Ishikawa (cell line): ENCODE results near the gene RABGAP1L.

Experiments
- CEBPB ChIP-seq: IDR thresholded peaks from 2 replicates; pipeline ENCODE4 v1.6.1; 2012
- CREB1 ChIP-seq: IDR thresholded peaks from 2 replicates; pipeline ENCODE4 v1.6.1; 2012; ENCODE audit warnings: low read depth
- EGR1 ChIP-seq: IDR thresholded peaks from 2 replicates; pipeline ENCODE4 v1.6.1; 2012
- EP300 ChIP-seq: IDR thresholded peaks from 2 replicates; pipeline ENCODE4 v1.6.1; 2012; ENCODE audit warnings: borderline replicate concordance
- FOXM1 ChIP-seq: IDR thresholded peaks from 2 replicates; pipeline ENCODE4 v1.6.1; 2012; ENCODE audit warnings: low read depth, borderline replicate concordance
- NFIC ChIP-seq: IDR thresholded peaks from 2 replicates; pipeline ENCODE4 v1.6.1; 2012
- RAD21 ChIP-seq: IDR thresholded peaks from 2 replicates; pipeline ENCODE4 v1.6.1; 2012; ENCODE audit warnings: low read depth
- TAF1 ChIP-seq: IDR thresholded peaks from 2 replicates; pipeline ENCODE4 v1.6.1; 2012; ENCODE audit warnings: low read depth, mild to moderate bottlenecking
- TCF12 ChIP-seq: IDR thresholded peaks from 2 replicates; pipeline ENCODE4 v1.6.1; 2012; ENCODE audit warnings: low read depth
- TEAD4 ChIP-seq: IDR thresholded peaks from 2 replicates; pipeline ENCODE4 v1.6.1; 2012
- YY1 ChIP-seq: IDR thresholded peaks from 2 replicates; pipeline ENCODE4 v1.6.1; 2012; ENCODE audit warnings: low read depth
- ZBTB7A ChIP-seq: IDR thresholded peaks from 2 replicates; pipeline ENCODE4 v1.6.1; 2012; ENCODE audit warnings: low read depth
- TF ChIP-seq, protein P1 (sequence below): IDR thresholded peaks from 2 replicates; pipeline ENCODE4 v1.6.1; 2012
- TF ChIP-seq, protein P2 (sequence below): IDR thresholded peaks from 2 replicates; pipeline ENCODE4 v1.6.1; 2012; ENCODE audit warnings: low read depth, mild to moderate bottlenecking
- TF ChIP-seq, protein P3 (sequence below): IDR thresholded peaks from 2 replicates; pipeline ENCODE4 v1.6.1; 2012

Gene RABGAP1L

DNA sequence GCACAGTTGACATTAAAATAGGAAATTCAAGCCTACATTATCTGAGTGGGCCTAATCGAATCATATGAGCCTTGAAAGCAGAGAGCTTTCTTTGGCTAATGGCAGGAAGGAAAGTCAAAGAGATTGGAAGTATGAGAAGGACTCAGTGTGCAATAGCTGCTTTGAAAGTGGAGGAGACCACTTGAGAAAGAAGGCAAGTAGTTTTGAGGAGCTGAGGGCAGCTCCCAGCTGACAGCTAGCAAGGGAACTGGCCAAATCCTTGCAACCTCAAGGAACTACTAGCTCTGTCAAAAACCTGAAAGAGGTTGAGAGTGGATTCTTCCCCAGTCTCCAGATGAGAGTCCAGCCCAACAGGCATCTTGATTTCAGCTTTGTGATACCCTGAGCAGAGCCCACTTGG lies 691.4 kb downstream of the RABGAP1L start:
- TF ChIP-seq, protein P1, sequence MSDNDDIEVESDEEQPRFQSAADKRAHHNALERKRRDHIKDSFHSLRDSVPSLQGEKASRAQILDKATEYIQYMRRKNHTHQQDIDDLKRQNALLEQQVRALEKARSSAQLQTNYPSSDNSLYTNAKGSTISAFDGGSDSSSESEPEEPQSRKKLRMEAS, result no peak
- no peak for TF ChIP-seq YY1
- TF ChIP-seq RAD21, result no peak
- TF ChIP-seq TCF12, result no peak
- TF ChIP-seq NFIC, result no peak
- TF ChIP-seq FOXM1, result no peak
- no peak for TF ChIP-seq CEBPB
- TF ChIP-seq CREB1, result no peak
- no peak for TF ChIP-seq EGR1
- no peak for TF ChIP-seq ZBTB7A
- TF ChIP-seq, protein P2, sequence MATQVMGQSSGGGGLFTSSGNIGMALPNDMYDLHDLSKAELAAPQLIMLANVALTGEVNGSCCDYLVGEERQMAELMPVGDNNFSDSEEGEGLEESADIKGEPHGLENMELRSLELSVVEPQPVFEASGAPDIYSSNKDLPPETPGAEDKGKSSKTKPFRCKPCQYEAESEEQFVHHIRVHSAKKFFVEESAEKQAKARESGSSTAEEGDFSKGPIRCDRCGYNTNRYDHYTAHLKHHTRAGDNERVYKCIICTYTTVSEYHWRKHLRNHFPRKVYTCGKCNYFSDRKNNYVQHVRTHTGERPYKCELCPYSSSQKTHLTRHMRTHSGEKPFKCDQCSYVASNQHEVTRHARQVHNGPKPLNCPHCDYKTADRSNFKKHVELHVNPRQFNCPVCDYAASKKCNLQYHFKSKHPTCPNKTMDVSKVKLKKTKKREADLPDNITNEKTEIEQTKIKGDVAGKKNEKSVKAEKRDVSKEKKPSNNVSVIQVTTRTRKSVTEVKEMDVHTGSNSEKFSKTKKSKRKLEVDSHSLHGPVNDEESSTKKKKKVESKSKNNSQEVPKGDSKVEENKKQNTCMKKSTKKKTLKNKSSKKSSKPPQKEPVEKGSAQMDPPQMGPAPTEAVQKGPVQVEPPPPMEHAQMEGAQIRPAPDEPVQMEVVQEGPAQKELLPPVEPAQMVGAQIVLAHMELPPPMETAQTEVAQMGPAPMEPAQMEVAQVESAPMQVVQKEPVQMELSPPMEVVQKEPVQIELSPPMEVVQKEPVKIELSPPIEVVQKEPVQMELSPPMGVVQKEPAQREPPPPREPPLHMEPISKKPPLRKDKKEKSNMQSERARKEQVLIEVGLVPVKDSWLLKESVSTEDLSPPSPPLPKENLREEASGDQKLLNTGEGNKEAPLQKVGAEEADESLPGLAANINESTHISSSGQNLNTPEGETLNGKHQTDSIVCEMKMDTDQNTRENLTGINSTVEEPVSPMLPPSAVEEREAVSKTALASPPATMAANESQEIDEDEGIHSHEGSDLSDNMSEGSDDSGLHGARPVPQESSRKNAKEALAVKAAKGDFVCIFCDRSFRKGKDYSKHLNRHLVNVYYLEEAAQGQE, result no peak
- TF ChIP-seq, protein P3, sequence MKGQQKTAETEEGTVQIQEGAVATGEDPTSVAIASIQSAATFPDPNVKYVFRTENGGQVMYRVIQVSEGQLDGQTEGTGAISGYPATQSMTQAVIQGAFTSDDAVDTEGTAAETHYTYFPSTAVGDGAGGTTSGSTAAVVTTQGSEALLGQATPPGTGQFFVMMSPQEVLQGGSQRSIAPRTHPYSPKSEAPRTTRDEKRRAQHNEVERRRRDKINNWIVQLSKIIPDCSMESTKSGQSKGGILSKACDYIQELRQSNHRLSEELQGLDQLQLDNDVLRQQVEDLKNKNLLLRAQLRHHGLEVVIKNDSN, result no peak
- no peak for TF ChIP-seq TAF1
- no peak for TF ChIP-seq EP300
- no peak for TF ChIP-seq TEAD4

DNA sequence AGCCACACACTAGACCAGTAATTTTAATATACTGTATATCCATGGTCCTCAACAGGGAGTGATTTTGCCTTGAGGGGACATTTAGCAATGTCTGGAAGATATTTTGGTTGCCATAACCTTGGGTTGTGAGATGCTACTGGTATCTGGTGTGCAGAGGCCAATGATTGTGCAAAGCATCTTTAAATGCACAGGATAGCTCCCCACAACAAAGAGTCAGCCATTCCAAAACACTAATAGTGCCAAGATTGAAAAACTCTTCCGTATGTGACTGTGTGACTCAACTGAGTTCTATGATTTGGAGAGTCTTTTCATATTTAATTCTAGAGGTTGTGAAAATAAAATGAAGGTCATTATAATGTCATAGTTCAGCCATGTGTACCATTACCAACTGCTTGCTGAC lies 699.0 kb downstream of the RABGAP1L start:
- TF ChIP-seq EP300 (no peak), TAF1 (no peak)

DNA sequence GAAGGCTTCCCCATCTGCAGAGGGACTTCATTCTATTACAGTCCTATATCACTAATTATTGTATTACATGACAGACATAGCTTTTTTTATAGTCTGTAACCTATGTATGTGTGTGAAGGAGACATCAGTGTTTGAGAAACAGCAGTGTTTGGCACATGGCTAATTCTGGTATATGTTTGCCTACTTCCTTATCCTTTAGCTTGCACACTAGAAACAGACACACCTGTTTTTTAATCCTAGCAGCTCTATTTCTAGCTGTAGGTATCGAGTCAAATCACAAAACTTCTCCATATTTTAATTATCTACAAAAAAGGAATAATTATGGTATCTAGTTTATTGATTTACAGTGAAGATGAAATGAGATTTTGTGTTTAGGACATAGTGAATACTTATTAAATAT lies 711.0 kb downstream of the RABGAP1L start:
- TF ChIP-seq ZBTB7A (no peak), EP300 (no peak), YY1 (no peak), CEBPB (no peak), FOXM1 (no peak), CREB1 (no peak), RAD21 (no peak), TEAD4 (no peak), TCF12 (no peak), NFIC (no peak), TAF1 (no peak), EGR1 (no peak)
- TF ChIP-seq, protein P2, result no peak
- TF ChIP-seq, protein P1, result no peak
- TF ChIP-seq, protein P3, result no peak

DNA sequence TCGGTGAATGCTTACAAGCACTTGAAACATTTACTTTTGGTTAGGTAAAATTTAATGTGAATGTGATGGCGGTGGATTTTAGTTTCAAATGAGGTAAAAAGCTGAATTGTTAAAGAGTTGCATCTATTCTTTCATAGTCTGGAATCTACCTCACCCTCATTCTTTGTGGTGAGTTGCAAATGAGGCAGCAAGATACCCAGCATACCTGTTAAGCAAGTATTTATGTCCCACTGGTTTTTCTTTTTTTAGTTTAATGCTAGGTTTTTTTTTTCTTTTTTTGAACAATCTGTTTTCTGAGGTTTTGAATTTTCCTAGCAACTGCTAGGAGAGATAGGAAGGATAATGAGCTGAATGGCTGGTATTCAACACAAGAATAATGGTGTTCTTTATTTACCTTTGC lies 712.6 kb downstream of the RABGAP1L start:
- no peak for TF ChIP-seq RAD21
- TF ChIP-seq YY1, result no peak
- peak; percentile 67 for TF ChIP-seq TEAD4
- TF ChIP-seq EGR1, result no peak
- TF ChIP-seq NFIC, result no peak
- no peak for TF ChIP-seq ZBTB7A
- TF ChIP-seq, protein P3, result no peak
- peak; percentile 28; the same call in 1 of the 2 replicates for TF ChIP-seq EP300
- no peak for TF ChIP-seq TCF12
- TF ChIP-seq, protein P1, result no peak
- TF ChIP-seq CEBPB, result 0 out of 2 replicates have a peak, but pooled peaks have one; percentile 13
- TF ChIP-seq FOXM1, result 0 out of 2 replicates have a peak, but pooled peaks have one; percentile 20
- no peak for TF ChIP-seq TAF1
- TF ChIP-seq CREB1, result no peak

DNA sequence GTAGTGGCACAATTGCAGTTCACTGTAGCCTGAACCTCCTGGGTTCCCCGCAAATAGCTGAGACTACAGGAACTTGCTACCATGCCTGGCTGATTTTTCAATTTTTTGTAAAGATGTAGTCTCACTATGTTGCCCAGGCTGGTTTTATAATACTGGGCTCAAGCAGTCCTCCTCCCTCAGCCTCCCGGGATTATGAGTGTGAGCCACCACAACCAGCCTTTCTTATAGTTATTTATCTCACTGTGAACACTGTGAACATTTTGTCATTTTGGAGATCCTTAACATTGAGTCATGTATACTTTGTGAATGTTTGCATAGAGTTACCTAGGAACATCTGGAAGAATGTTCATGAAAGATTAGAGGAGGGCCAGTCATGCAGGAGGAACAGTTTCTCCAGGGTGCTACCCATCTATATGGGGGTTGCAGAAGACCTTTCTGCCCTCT lies 713.3 kb downstream of the RABGAP1L start:
- TF ChIP-seq RAD21 (no peak), EP300 (no peak), CEBPB (no peak), TEAD4 (no peak), TCF12 (no peak), ZBTB7A (no peak), TAF1 (no peak), NFIC (no peak), YY1 (no peak), FOXM1 (no peak), CREB1 (no peak), EGR1 (no peak)
- TF ChIP-seq, protein P3, result no peak
- TF ChIP-seq, protein P2, result no peak
- TF ChIP-seq, protein P1, result no peak
